NCI-H2196 (cell line): ENCODE results near the gene CRK.

Experiments used
- DNase-seq: peaks from one replicate; lab custom pipeline; 2025; ENCODE audit not compliant: unreplicated experiment; lab: John Stamatoyannopoulos, UW

The CRK gene

GRCh38 chr17:1486802-1487695 lies 31.0 kb upstream of the CRK start:
- DNase-seq = no peak

GRCh38 chr17:1485423-1486376 lies 29.7 kb upstream of the CRK start:
- peak; percentile 12 for DNase-seq

- DNase-seq = peak; percentile 39
Observed at GRCh38 chr17:1484676-1485422, 28.8 kb upstream of the CRK start.

GRCh38 chr17:1484060-1484535 lies 28.1 kb upstream of the CRK start:
- DNase-seq = no peak

- no peak for DNase-seq
Observed at GRCh38 chr17:1482680-1483079, 26.6 kb upstream of the CRK start.

GRCh38 chr17:1481736-1482135 lies 25.7 kb upstream of the CRK start:
- no peak for DNase-seq

- DNase-seq = no peak
Observed at GRCh38 chr17:1480747-1481465, 24.9 kb upstream of the CRK start.

- DNase-seq = no peak
Observed at GRCh38 chr17:1478418-1478817, 22.4 kb upstream of the CRK start.

- no peak for DNase-seq
Observed at GRCh38 chr17:1475321-1475854, 19.4 kb upstream of the CRK start.

- DNase-seq = no peak
Observed at GRCh38 chr17:1474402-1475189, 18.6 kb upstream of the CRK start.

GRCh38 chr17:1473841-1474240 lies 17.8 kb upstream of the CRK start:
- DNase-seq = no peak

- DNase-seq = no peak
Observed at GRCh38 chr17:1473170-1473569, 17.1 kb upstream of the CRK start.

- no peak for DNase-seq
Observed at GRCh38 chr17:1471911-1472821, 16.1 kb upstream of the CRK start.

- no peak for DNase-seq
Observed at GRCh38 chr17:1471490-1471889, 15.5 kb upstream of the CRK start.

GRCh38 chr17:1470755-1471462 lies 14.9 kb upstream of the CRK start:
- DNase-seq = no peak

GRCh38 chr17:1470071-1470754 lies 14.2 kb upstream of the CRK start:
- no peak for DNase-seq

- DNase-seq = no peak
Observed at GRCh38 chr17:1469231-1469852, 13.3 kb upstream of the CRK start.
